Liver (tissue), 3 donors: ENCODE measurements around the gene RASSF8.

Experiments used
- ATF3 ChIP-seq: IDR thresholded peaks from 2 replicates; pipeline ENCODE4 v1.6.1; 2016; ENCODE audit warnings: antibody characterized with exemption
- CTCF ChIP-seq: fragments of 150-350 bp; IDR thresholded peaks from 2 replicates; pipeline ENCODE4 v1.5.1; 2017; ENCODE audit warnings: improper control_type of control experiment, low read depth, low read length; ENCODE audit not compliant: missing input control
- EGR1 ChIP-seq, 2 donors: IDR thresholded peaks; 2 replicates each; pipeline ENCODE4 v1.6.1; 2016 to 2018; ENCODE audit warnings: antibody characterized with exemption in 2 of 2, low read depth in 2 of 2
- FOXA1 ChIP-seq: IDR thresholded peaks from 2 replicates; pipeline ENCODE4 v1.6.1; 2016; ENCODE audit warnings: antibody characterized with exemption
- GABPA ChIP-seq, 2 donors: IDR thresholded peaks in 1 of 2; conservative IDR thresholded peaks in 1 of 2; 2 replicates each; pipeline ENCODE4 v1.6.1; 2016; ENCODE audit warnings: antibody characterized with exemption in 2 of 2, mild to moderate bottlenecking in 1 of 2, moderate library complexity in 1 of 2
- HNF4G ChIP-seq: IDR thresholded peaks from 2 replicates; pipeline ENCODE4 v1.6.1; 2016; ENCODE audit warnings: antibody characterized with exemption
- MAX ChIP-seq: IDR thresholded peaks from 2 replicates; pipeline ENCODE4 v1.6.1; 2016; ENCODE audit warnings: antibody characterized with exemption
- RAD21 ChIP-seq, 2 donors: IDR thresholded peaks; 2 replicates each; pipeline ENCODE4 v1.6.1; 2016; ENCODE audit warnings: antibody characterized with exemption in 2 of 2, mild to moderate bottlenecking in 2 of 2
- REST ChIP-seq: IDR thresholded peaks from 2 replicates; pipeline ENCODE4 v1.6.1; 2016; ENCODE audit warnings: antibody characterized with exemption, mild to moderate bottlenecking
- RXRA ChIP-seq, 2 donors: IDR thresholded peaks; 2 replicates each; pipeline ENCODE4 v1.6.1; 2017 to 2018; ENCODE audit warnings: antibody characterized with exemption in 2 of 2, mild to moderate bottlenecking in 1 of 2
- SP1 ChIP-seq: IDR thresholded peaks from 2 replicates; pipeline ENCODE4 v1.6.1; 2018; ENCODE audit warnings: antibody characterized with exemption, mild to moderate bottlenecking
- TAF1 ChIP-seq: conservative IDR thresholded peaks from 2 replicates; pipeline ENCODE4 v1.6.1; 2016; ENCODE audit warnings: antibody characterized with exemption, mild to moderate bottlenecking
- YY1 ChIP-seq: IDR thresholded peaks from 2 replicates; pipeline ENCODE4 v1.6.1; 2016; ENCODE audit warnings: antibody characterized with exemption, mild to moderate bottlenecking
- ZBTB33 ChIP-seq: IDR thresholded peaks from 2 replicates; pipeline ENCODE4 v1.6.1; 2016; ENCODE audit warnings: antibody characterized with exemption
- donor health status: healthy.
- donor health status: healthy.

GRCh38 chr12:25925064-25925463, 33.4 kb upstream of the RASSF8 start:
- TF ChIP-seq CTCF (no peak), SP1 (no peak), MAX (no peak), YY1 (no peak), EGR1 (IDR thresholded peaks at IDR 0.05; ENCODE audit: low read depth in 2 of 2) (no peak), RAD21 (IDR thresholded peaks at IDR 0.05) (no peak), REST (no peak), GABPA (IDR thresholded peaks at IDR 0.05 in 1 of 2, conservative IDR thresholded peaks at IDR 0.05 in 1 of 2) (no peak), ATF3 (no peak), TAF1 (no peak), RXRA (IDR thresholded peaks at IDR 0.05) (no peak), HNF4G (no peak), ZBTB33 (no peak), FOXA1 (no peak)
